ENCODE data around the gene ARTN. TPM values are rescaled to one million over a fixed set of nuclear protein-coding genes. Genes with fewer than 3 reads are reported as not detected.

Gene ARTN
- total RNA-seq, 1 donor from 2014 or later: 0.89 TPM

DNA sequence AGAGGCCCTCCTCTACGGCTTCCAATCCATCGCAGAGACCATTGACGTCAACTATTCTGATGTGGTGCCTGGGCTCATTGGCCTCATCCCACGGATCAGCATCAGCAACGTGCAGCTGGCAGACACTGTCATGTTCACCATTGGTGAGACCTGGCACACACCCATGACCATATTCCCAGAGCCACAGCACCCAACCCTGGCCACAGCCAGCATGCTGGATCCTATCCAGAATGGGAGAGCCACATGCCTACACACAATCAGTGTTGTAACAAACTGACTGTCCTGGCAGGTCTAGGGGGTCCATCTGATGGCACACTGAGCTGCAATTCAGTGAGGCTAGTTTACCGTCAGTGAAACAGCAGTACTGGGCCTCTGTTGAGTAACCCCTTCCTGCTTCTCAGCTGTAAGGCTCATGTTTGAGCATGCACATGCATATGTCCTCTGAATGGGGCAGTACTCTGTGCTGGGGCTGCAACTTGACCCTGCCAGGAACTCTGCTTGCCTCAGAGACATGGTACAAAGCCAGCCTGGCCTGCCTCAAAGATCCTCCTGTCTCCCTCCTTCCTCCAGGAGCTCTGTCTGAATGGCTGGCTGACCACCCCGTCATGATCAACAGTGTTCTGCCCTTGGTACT, 23.9 kb downstream of the ARTN start:
- peaks cover 5% of the 10 kb centered on the region for H3K36me3 Mint-ChIP-seq (ENCODE audit: low read depth)
- peak overlapping the region; percentile 52 for H3K27ac Mint-ChIP-seq (ENCODE audit: unreplicated experiment)
- H3K9me3 Mint-ChIP-seq: no peaks in the 10 kb centered on the region
- no peak for DNase-seq (ENCODE audit: low read depth, low spot score)
- H3K4me1 Mint-ChIP-seq: no peaks in the 10 kb centered on the region
- TF ChIP-seq CTCF (conservative IDR thresholded peaks at IDR 0.05): no peak
- no peak overlapping the region for H3K4me3 Mint-ChIP-seq
- no peaks in the 10 kb centered on the region for H3K27me3 Mint-ChIP-seq (ENCODE audit: low read depth)

- H3K27ac Mint-ChIP-seq (ENCODE audit: unreplicated experiment): peak overlapping the region; percentile 81
- no peak for DNase-seq (ENCODE audit: low read depth, low spot score)
- no peaks in the 10 kb centered on the region for H3K9me3 Mint-ChIP-seq
- TF ChIP-seq CTCF (conservative IDR thresholded peaks at IDR 0.05): no peak
- no peaks in the 10 kb centered on the region for H3K4me1 Mint-ChIP-seq
- no peaks in the 10 kb centered on the region for H3K27me3 Mint-ChIP-seq (ENCODE audit: low read depth)
- H3K4me3 Mint-ChIP-seq: no peak overlapping the region
- H3K36me3 Mint-ChIP-seq (ENCODE audit: low read depth): peaks cover 5% of the 10 kb centered on the region
These were observed 25.0 kb downstream of the ARTN start for GRCh38 chr1:43958351-43959255.

DNA sequence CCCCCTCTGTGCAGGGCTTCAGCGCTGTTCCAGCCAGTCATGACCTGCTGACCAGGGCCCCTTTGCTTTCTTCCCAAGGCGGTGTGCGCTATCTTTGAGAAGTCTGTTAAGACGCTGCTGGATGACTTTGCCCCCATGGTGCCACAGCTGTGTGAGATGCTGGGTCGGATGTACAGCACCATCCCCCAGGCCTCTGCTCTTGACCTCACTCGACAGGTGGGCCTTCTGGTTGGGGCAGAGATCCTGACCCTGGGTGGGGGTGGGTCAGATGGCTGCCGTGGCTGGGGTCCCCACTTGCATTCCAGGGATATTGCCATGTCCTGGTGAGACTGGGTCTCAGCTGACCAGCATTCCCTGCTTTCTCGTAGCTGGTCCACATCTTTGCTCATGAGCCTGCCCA, 27.2 kb downstream of the ARTN start:
- Mint-ChIP-seq H3K27me3 (ENCODE audit: low read depth) (no peaks in the 10 kb centered on the region), H3K4me3 (no peak overlapping the region), H3K9me3 (no peaks in the 10 kb centered on the region), H3K27ac (ENCODE audit: unreplicated experiment) (no peak overlapping the region), H3K4me1 (no peaks in the 10 kb centered on the region), H3K36me3 (ENCODE audit: low read depth) (peaks cover 5% of the 10 kb centered on the region)
- DNase-seq (ENCODE audit: low read depth, low spot score): no peak
- TF ChIP-seq CTCF (conservative IDR thresholded peaks at IDR 0.05): no peak

DNA sequence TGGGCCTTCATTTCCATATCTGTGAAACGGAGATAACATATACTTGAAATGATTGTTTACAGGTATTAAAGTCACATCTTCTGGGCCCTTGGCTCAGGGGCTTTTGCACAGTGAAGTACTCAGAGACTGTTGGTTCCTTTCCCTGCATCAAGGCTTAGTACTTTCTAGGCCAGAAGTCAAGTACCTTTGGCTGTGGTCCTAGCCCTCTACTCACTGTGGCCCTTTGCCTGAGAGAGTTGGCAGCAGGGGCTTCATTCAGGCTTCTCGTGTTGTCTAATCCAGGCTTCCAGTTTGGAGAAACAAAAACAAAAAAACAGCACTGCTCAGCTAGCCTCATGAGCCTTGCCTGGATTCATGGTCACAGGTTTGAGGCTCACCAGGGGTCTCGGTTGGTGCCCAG, 28.1 kb downstream of the ARTN start:
- H3K27me3 Mint-ChIP-seq (ENCODE audit: low read depth): no peaks in the 10 kb centered on the region
- H3K9me3 Mint-ChIP-seq: no peaks in the 10 kb centered on the region
- H3K4me3 Mint-ChIP-seq: no peak overlapping the region
- no peaks in the 10 kb centered on the region for H3K4me1 Mint-ChIP-seq
- peaks cover 5% of the 10 kb centered on the region for H3K36me3 Mint-ChIP-seq (ENCODE audit: low read depth)
- DNase-seq (ENCODE audit: low read depth, low spot score): no peak
- TF ChIP-seq CTCF (conservative IDR thresholded peaks at IDR 0.05): no peak
- no peak overlapping the region for H3K27ac Mint-ChIP-seq (ENCODE audit: unreplicated experiment)

GRCh38 chr1:43962324-43962723, 28.7 kb downstream of the ARTN start:
- Mint-ChIP-seq H3K36me3 (ENCODE audit: low read depth) (peaks cover 5% of the 10 kb centered on the region), H3K9me3 (no peaks in the 10 kb centered on the region), H3K27me3 (ENCODE audit: low read depth) (no peaks in the 10 kb centered on the region), H3K27ac (ENCODE audit: unreplicated experiment) (no peak overlapping the region), H3K4me1 (no peaks in the 10 kb centered on the region), H3K4me3 (no peak overlapping the region)
- DNase-seq (ENCODE audit: low read depth, low spot score): no peak
- no peak for TF ChIP-seq CTCF (conservative IDR thresholded peaks at IDR 0.05)

Measured in neural crest cell (in vitro differentiated cells).